GM19025 (cell line): ENCODE data around the gene PICK1.

Experiments used
- ATAC-seq: cut with Tn5 transposase; IDR thresholded peaks from one replicate; pipeline ENCODE4 v1.9.1; 2021; ENCODE audit warnings: mild to moderate bottlenecking, low read depth, moderate library complexity; ENCODE audit not compliant: unreplicated experiment

Gene PICK1

GRCh38 chr22:38086001-38086845 is 29.0 kb downstream of the PICK1 start:
- ATAC-seq = no peak

GRCh38 chr22:38086942-38087341 is 29.7 kb downstream of the PICK1 start:
- no peak for ATAC-seq

- no peak for ATAC-seq
Observed at GRCh38 chr22:38087855-38088254, 30.7 kb downstream of the PICK1 start.

- ATAC-seq = no peak
Observed at GRCh38 chr22:38088629-38089473, 31.6 kb downstream of the PICK1 start.

- ATAC-seq = no peak
Observed at GRCh38 chr22:38089474-38089851, 32.3 kb downstream of the PICK1 start.

GRCh38 chr22:38097058-38097457 is 39.9 kb downstream of the PICK1 start:
- no peak for ATAC-seq

GRCh38 chr22:38097557-38098409 is 40.6 kb downstream of the PICK1 start:
- ATAC-seq = no peak

GRCh38 chr22:38098410-38099249 is 41.4 kb downstream of the PICK1 start:
- ATAC-seq = no peak

GRCh38 chr22:38103641-38104040 is 46.4 kb downstream of the PICK1 start:
- no peak for ATAC-seq

- no peak for ATAC-seq
Observed at GRCh38 chr22:38104084-38104483, 46.9 kb downstream of the PICK1 start.

- ATAC-seq = no peak
Observed at GRCh38 chr22:38106814-38107578, 49.8 kb downstream of the PICK1 start.

- ATAC-seq = no peak
Observed at GRCh38 chr22:38107692-38108515, 50.7 kb downstream of the PICK1 start.

GRCh38 chr22:38108561-38109319 is 51.5 kb downstream of the PICK1 start:
- no peak for ATAC-seq

- ATAC-seq = no peak
Observed at GRCh38 chr22:38109371-38110001, 52.3 kb downstream of the PICK1 start.

GRCh38 chr22:38110008-38110862 is 53.0 kb downstream of the PICK1 start, which contains the start of gene BAIAP2L2:
BAIAP2L2 (minus strand) TSS chr22:38110684; CDS start chr22:38110525, 159 bp downstream.
- ATAC-seq = no peak
